Epithelial cell of esophagus (primary cell): ENCODE results near the gene INCENP.

ENCODE experiments used
- DNase-seq: peaks from one replicate; pipeline ENCODE4 v3.0.0; 2010; ENCODE audit warnings: low read depth
- H3K4me3 ChIP-seq: 2 replicates; pipeline ENCODE4 v1.5.1; 2011; ENCODE audit warnings: mild to moderate bottlenecking, low read length, control low read depth
- TF ChIP-seq, protein P1 (sequence below): IDR thresholded peaks from 2 replicates; pipeline ENCODE4 v1.5.1; 2011; ENCODE audit warnings: low read depth, mild to moderate bottlenecking, low read length, control low read depth, inconsistent platforms; ENCODE audit not compliant: insufficient read depth; ENCODE audit errors: missing control alignments

Gene INCENP

GRCh38 chr11:62108971-62109404 lies 14.8 kb upstream of the INCENP start:
- no peak overlapping the region for H3K4me3 ChIP-seq
- TF ChIP-seq, protein P1, sequence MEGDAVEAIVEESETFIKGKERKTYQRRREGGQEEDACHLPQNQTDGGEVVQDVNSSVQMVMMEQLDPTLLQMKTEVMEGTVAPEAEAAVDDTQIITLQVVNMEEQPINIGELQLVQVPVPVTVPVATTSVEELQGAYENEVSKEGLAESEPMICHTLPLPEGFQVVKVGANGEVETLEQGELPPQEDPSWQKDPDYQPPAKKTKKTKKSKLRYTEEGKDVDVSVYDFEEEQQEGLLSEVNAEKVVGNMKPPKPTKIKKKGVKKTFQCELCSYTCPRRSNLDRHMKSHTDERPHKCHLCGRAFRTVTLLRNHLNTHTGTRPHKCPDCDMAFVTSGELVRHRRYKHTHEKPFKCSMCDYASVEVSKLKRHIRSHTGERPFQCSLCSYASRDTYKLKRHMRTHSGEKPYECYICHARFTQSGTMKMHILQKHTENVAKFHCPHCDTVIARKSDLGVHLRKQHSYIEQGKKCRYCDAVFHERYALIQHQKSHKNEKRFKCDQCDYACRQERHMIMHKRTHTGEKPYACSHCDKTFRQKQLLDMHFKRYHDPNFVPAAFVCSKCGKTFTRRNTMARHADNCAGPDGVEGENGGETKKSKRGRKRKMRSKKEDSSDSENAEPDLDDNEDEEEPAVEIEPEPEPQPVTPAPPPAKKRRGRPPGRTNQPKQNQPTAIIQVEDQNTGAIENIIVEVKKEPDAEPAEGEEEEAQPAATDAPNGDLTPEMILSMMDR, result no peak
- peak; percentile 59 for DNase-seq

- no peak for DNase-seq
- no peak overlapping the region for H3K4me3 ChIP-seq
- TF ChIP-seq, protein P1, result no peak
These were observed 8.6 kb upstream of the INCENP start for GRCh38 chr11:62115085-62115694.

DNA sequence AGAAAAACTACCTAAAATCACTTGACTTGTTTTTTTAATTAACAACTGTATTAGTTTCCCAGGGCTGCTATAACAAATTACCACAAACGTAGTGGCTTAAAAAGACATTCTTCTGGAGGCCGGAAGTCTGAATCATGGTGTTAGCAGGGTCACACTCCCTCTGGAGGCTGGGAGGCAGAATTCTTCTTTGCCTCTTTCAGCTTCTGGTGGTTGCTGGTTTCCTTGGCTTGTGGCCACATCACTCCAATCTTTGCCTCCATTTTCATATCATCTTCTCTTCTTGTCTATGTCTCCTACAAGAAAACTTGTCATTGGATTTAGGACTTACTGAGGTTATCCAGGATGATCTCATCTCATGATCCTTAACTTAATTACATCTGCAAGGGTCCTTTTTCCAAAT lies 7.4 kb upstream of the INCENP start:
- no peak overlapping the region for H3K4me3 ChIP-seq
- TF ChIP-seq, protein P1, result no peak
- DNase-seq, result no peak

- no peak for DNase-seq
- TF ChIP-seq, protein P1, result no peak
- no peak overlapping the region for H3K4me3 ChIP-seq
These were observed 4.2 kb upstream of the INCENP start for GRCh38 chr11:62119569-62119968.

GRCh38 chr11:62120001-62120400 lies 3.8 kb upstream of the INCENP start:
- no peak for DNase-seq
- TF ChIP-seq, protein P1, result no peak
- H3K4me3 ChIP-seq, result no peak overlapping the region

GRCh38 chr11:62120431-62120830 lies 3.4 kb upstream of the INCENP start:
- H3K4me3 ChIP-seq, result no peak overlapping the region
- no peak for DNase-seq
- TF ChIP-seq, protein P1, result no peak

GRCh38 chr11:62122076-62122475 lies 1.7 kb upstream of the INCENP start:
- TF ChIP-seq, protein P1, result peak; percentile 31
- no peak overlapping the region for H3K4me3 ChIP-seq
- DNase-seq, result peak; percentile 30
